DOHH2 (cell line): ENCODE data around the gene PPFIBP2.

Experiments used
- CTCF ChIP-seq: fragments of 200-600 bp; sonication (generic); IDR thresholded peaks from one replicate; pipeline ENCODE4 v1.5.1; 2014; ENCODE audit warnings: antibody characterized with exemption, mild to moderate bottlenecking, low read depth, low read length; ENCODE audit not compliant: poor library complexity, severe bottlenecking
- EZH2phosphoT487 ChIP-seq: fragments of 200-600 bp; sonication (generic); IDR thresholded peaks from 2 replicates; pipeline ENCODE4 v1.6.1; 2017; ENCODE audit warnings: borderline replicate concordance, mild to moderate bottlenecking, antibody characterized with exemption, low read length, moderate library complexity, mixed read lengths

- TF ChIP-seq CTCF (no peak), EZH2phosphoT487 (no peak)
Observed at GRCh38 chr11:7591107-7591894, 77.5 kb downstream of the PPFIBP2 start.
